ENCODE data around the gene MRPS12. TPM values are rescaled to one million over a fixed set of nuclear protein-coding genes. Genes with fewer than 3 reads are reported as not detected.

Gene MRPS12
- total RNA-seq, 6 experiments from 2014 or later: 21.2 to 49.5 (median 24.0) TPM

- peaks cover 0 to 9% (median 0%) of the 10 kb centered on the region in 4 donors for H3K4me1 ChIP-seq
- H3K27ac ChIP-seq: no peak overlapping the region
- TF ChIP-seq POLR2A (IDR thresholded peaks at IDR 0.05): no peak
- no peak for TF ChIP-seq CTCF (IDR thresholded peaks at IDR 0.05)
- intact Hi-C loops (cut with DNase I): no loop called here
- no peaks in the 10 kb centered on the region for H3K9me3 ChIP-seq
- 80% methylated on average over 4 of the region's 11 CpGs for WGBS (ENCODE audit: insufficient coverage, low coverage, low lambda C conversion rate, missing lambda C conversion rate)
- peaks cover 0 to 6% (median 2%) of the 10 kb centered on the region in 4 donors for H3K36me3 ChIP-seq
- H3K27me3 ChIP-seq: no peaks in the 10 kb centered on the region
- ATAC-seq (no peak), DNase-seq (no peak)
- no peak overlapping the region for H3K4me3 ChIP-seq
These were observed 15.7 kb downstream of the MRPS12 start for GRCh38 chr19:38946229-38947010.

- ATAC-seq (peak; percentile 73 to 87 (median 78)), DNase-seq (peak; percentile 78 to 86 (median 82))
- TF ChIP-seq POLR2A (IDR thresholded peaks at IDR 0.05) (no peak), CTCF (IDR thresholded peaks at IDR 0.05) (no peak)
- intact Hi-C loops (cut with DNase I): no loop called here
- H3K9me3 ChIP-seq: no peaks in the 10 kb centered on the region
- no peak overlapping the region for H3K27ac ChIP-seq
- peaks cover 0 to 19% (median 7%) of the 10 kb centered on the region in 4 donors for H3K4me1 ChIP-seq
- peaks cover 0 to 6% (median 0%) of the 10 kb centered on the region in 4 donors for H3K36me3 ChIP-seq
- H3K27me3 ChIP-seq: no peaks in the 10 kb centered on the region
- peak overlapping the region in 2 of 3 donors; percentile 16 to 40 for H3K4me3 ChIP-seq
- 49% methylated on average over 23 of the region's 72 CpGs for WGBS (ENCODE audit: insufficient coverage, low coverage, low lambda C conversion rate, missing lambda C conversion rate)
These were observed 19.0 kb downstream of the MRPS12 start for GRCh38 chr19:38949580-38950367.

- peaks cover 0 to 19% (median 7%) of the 10 kb centered on the region in 4 donors for H3K4me1 ChIP-seq
- WGBS (ENCODE audit: insufficient coverage, low coverage, low lambda C conversion rate, missing lambda C conversion rate): 69% methylated on average over 3 of the region's 3 CpGs
- H3K27ac ChIP-seq: no peak overlapping the region
- H3K4me3 ChIP-seq: no peak overlapping the region
- H3K36me3 ChIP-seq: peaks cover 0 to 4% (median 0%) of the 10 kb centered on the region in 4 donors
- no peaks in the 10 kb centered on the region for H3K9me3 ChIP-seq
- H3K27me3 ChIP-seq: no peaks in the 10 kb centered on the region
- TF ChIP-seq CTCF (IDR thresholded peaks at IDR 0.05): no peak
- intact Hi-C loops (cut with DNase I): no loop called here
- no peak for ATAC-seq
- peak in 1 of 3 donors; percentile 4 for DNase-seq
These were observed 20.4 kb downstream of the MRPS12 start for GRCh38 chr19:38951187-38951586.

GRCh38 chr19:38952395-38953165, 21.8 kb downstream of the MRPS12 start:
- TF ChIP-seq POLR2A (IDR thresholded peaks at IDR 0.05) (no peak), CTCF (IDR thresholded peaks at IDR 0.05) (peak; percentile 34 to 60 (median 52))
- 38% methylated on average over 13 of the region's 13 CpGs for WGBS (ENCODE audit: insufficient coverage, low coverage, low lambda C conversion rate, missing lambda C conversion rate)

More at GRCh38 chr19:38952395-38953165, 21.8 kb downstream of the MRPS12 start:
- Histone ChIP-seq H3K27ac (no peak overlapping the region), H3K36me3 (no peaks in the 10 kb centered on the region), H3K9me3 (no peaks in the 10 kb centered on the region), H3K4me1 (peaks cover 0 to 19% (median 7%) of the 10 kb centered on the region in 4 donors), H3K4me3 (no peak overlapping the region), H3K27me3 (no peaks in the 10 kb centered on the region)
- ATAC-seq (peak; percentile 61 to 84 (median 74)), DNase-seq (peak in 1 of 3 donors; percentile 5)
- intact Hi-C loops (cut with DNase I): no loop called here
